GM18873 (cell line): ENCODE results near the gene AGBL4.

ENCODE experiments used
- ATAC-seq: cut with Tn5 transposase; IDR thresholded peaks from one replicate; pipeline ENCODE4 v1.9.1; 2021; ENCODE audit warnings: mild to moderate bottlenecking, moderate library complexity, moderate number of reproducible peaks; ENCODE audit not compliant: unreplicated experiment, low FRiP score

The AGBL4 gene

GRCh38 chr1:48750109-48750508 lies 1273.6 kb downstream of the AGBL4 start:
- ATAC-seq, result no peak

- no peak for ATAC-seq
Measured at GRCh38 chr1:48749068-48749467, 1274.7 kb downstream of the AGBL4 start.

GRCh38 chr1:48746906-48747305 lies 1276.8 kb downstream of the AGBL4 start:
- no peak for ATAC-seq

- ATAC-seq, result no peak
Measured at GRCh38 chr1:48744032-48744431, 1279.7 kb downstream of the AGBL4 start.

GRCh38 chr1:48743480-48743879 lies 1280.3 kb downstream of the AGBL4 start:
- ATAC-seq, result no peak

- no peak for ATAC-seq
Measured at GRCh38 chr1:48741380-48741779, 1282.4 kb downstream of the AGBL4 start.

- ATAC-seq, result no peak
Measured at GRCh38 chr1:48740621-48741020, 1283.1 kb downstream of the AGBL4 start.

GRCh38 chr1:48739091-48739490 lies 1284.7 kb downstream of the AGBL4 start:
- no peak for ATAC-seq

GRCh38 chr1:48738356-48738755 lies 1285.4 kb downstream of the AGBL4 start:
- no peak for ATAC-seq

GRCh38 chr1:48735796-48736195 lies 1288.0 kb downstream of the AGBL4 start:
- no peak for ATAC-seq

- ATAC-seq, result peak; percentile 56
Measured at GRCh38 chr1:48730164-48730910, 1293.4 kb downstream of the AGBL4 start.

GRCh38 chr1:48728584-48728983 lies 1295.2 kb downstream of the AGBL4 start:
- no peak for ATAC-seq

- ATAC-seq, result no peak
Measured at GRCh38 chr1:48726557-48727215, 1297.1 kb downstream of the AGBL4 start.

- ATAC-seq, result no peak
Measured at GRCh38 chr1:48726139-48726538, 1297.6 kb downstream of the AGBL4 start.

GRCh38 chr1:48725341-48726046 lies 1298.3 kb downstream of the AGBL4 start:
- ATAC-seq, result no peak

GRCh38 chr1:48720929-48721328 lies 1302.8 kb downstream of the AGBL4 start:
- no peak for ATAC-seq

- ATAC-seq, result no peak
Measured at GRCh38 chr1:48718705-48719104, 1305.0 kb downstream of the AGBL4 start.

GRCh38 chr1:48718116-48718630 lies 1305.6 kb downstream of the AGBL4 start:
- ATAC-seq, result no peak

GRCh38 chr1:48717082-48717481 lies 1306.7 kb downstream of the AGBL4 start:
- no peak for ATAC-seq

- ATAC-seq, result no peak
Measured at GRCh38 chr1:48715921-48716320, 1307.8 kb downstream of the AGBL4 start.

- ATAC-seq, result no peak
Measured at GRCh38 chr1:48710915-48711314, 1312.8 kb downstream of the AGBL4 start.
